IMR-90 (cell line): ENCODE results near the gene PAX3. TPM values are rescaled to one million over a fixed set of nuclear protein-coding genes. Genes with fewer than 3 reads are reported as not detected.

ENCODE experiments used
- ATAC-seq: fragments of 200-7000 bp; cut with Tn5 transposase; 2 replicates; pipeline ENCODE4 v1.9.1; 2020; ENCODE audit warnings: low read depth, mild to moderate bottlenecking, moderate library complexity
- BruUV-seq: library from RNA; stranded (reverse); fragments of 400-500 nt; replicated peaks from 2 replicates; lab custom pipeline; 2021; lab: Mats Ljungman, UMichigan
- CTCF ChIA-PET: fragments of 300-600 bp; formaldehyde crosslinking; extraction: SDS; loops from one replicate; lab custom pipeline; 2021; ENCODE audit warnings: antibody characterized with exemption; lab: Yijun Ruan, JAX
- POLR2A ChIA-PET: fragments of 300-600 bp; sonication (Branson Sonifier 250); formaldehyde crosslinking; loops from one replicate; lab custom pipeline; 2022; ENCODE audit warnings: antibody characterized with exemption; ENCODE audit not compliant: unreplicated experiment; lab: Charles Lee
- DNase-seq: peaks from one replicate; pipeline ENCODE4 v3.0.0; 2013
- H2AFZ ChIP-seq: replicated peaks from 2 replicates; pipeline ENCODE3; 2013; ENCODE audit warnings: low read length, mild to moderate bottlenecking; ENCODE audit not compliant: poor library complexity
- H2AK5ac ChIP-seq: 2 replicates; pipeline ENCODE4 v1.6.1; 2013; ENCODE audit warnings: low read depth, low read length, inconsistent platforms
- H2AK9ac ChIP-seq: replicated peaks from 2 replicates; pipeline ENCODE3; 2013; ENCODE audit warnings: mild to moderate bottlenecking, low read depth, low read length, moderate library complexity; ENCODE audit not compliant: poor library complexity
- H2BK120ac ChIP-seq: 2 replicates; pipeline ENCODE4 v1.6.1; 2013; ENCODE audit warnings: low read depth, low read length, inconsistent platforms
- H2BK15ac ChIP-seq: 3 replicates; pipeline ENCODE4 v1.6.1; 2013; ENCODE audit warnings: low read depth, low read length, inconsistent platforms
- H2BK20ac ChIP-seq: 2 replicates; pipeline ENCODE4 v1.6.1; 2013; ENCODE audit warnings: low read depth, mild to moderate bottlenecking, inconsistent platforms, low read length, moderate library complexity
- H2BK5ac ChIP-seq: 2 replicates; pipeline ENCODE4 v1.6.1; 2013; ENCODE audit warnings: mild to moderate bottlenecking, low read depth, low read length, inconsistent platforms; ENCODE audit not compliant: poor library complexity, severe bottlenecking
- H3K14ac ChIP-seq: replicated peaks from 2 replicates; pipeline ENCODE4 v1.6.1; 2013; ENCODE audit warnings: low read depth, low read length, inconsistent platforms
- H3K18ac ChIP-seq: 2 replicates; pipeline ENCODE4 v1.6.1; 2013; ENCODE audit warnings: low read depth, low read length, control low read depth
- H3K23ac ChIP-seq: 2 replicates; pipeline ENCODE4 v1.6.1; 2013; ENCODE audit warnings: low read depth, low read length, inconsistent platforms
- H3K27ac ChIP-seq: 2 replicates; pipeline ENCODE4 v1.5.1; 2013; ENCODE audit warnings: mild to moderate bottlenecking, control low read depth, low read length; ENCODE audit not compliant: insufficient read depth
- H3K27me3 ChIP-seq: 2 replicates; pipeline ENCODE4 v1.6.1; 2013; ENCODE audit warnings: low read length; ENCODE audit not compliant: control insufficient read depth, insufficient read depth
- H3K36me3 ChIP-seq: 2 replicates; pipeline ENCODE4 v1.6.1; 2013; ENCODE audit warnings: low read length, mixed read lengths; ENCODE audit not compliant: control insufficient read depth, insufficient read depth
- H3K4ac ChIP-seq: 2 replicates; pipeline ENCODE4 v1.6.1; 2013; ENCODE audit warnings: low read depth, low read length, inconsistent platforms
- H3K4me1 ChIP-seq: 2 replicates; pipeline ENCODE4 v1.6.1; 2013; ENCODE audit warnings: low read length, mixed read lengths; ENCODE audit not compliant: control insufficient read depth, insufficient read depth
- H3K4me2 ChIP-seq: 2 replicates; pipeline ENCODE4 v1.6.1; 2013; ENCODE audit warnings: low read depth, mild to moderate bottlenecking, control low read depth, low read length, moderate library complexity
- H3K4me3 ChIP-seq: 2 replicates; pipeline ENCODE4 v1.5.1; 2013; ENCODE audit warnings: low read depth, mild to moderate bottlenecking, control low read depth, low read length, moderate library complexity; ENCODE audit not compliant: insufficient read depth
- H3K56ac ChIP-seq: 2 replicates; pipeline ENCODE4 v1.6.1; 2013; ENCODE audit warnings: low read length, inconsistent platforms; ENCODE audit not compliant: insufficient read depth; ENCODE audit errors: extremely low read depth
- H3K79me1 ChIP-seq, 2 experiments: 2 replicates each; pipeline ENCODE4 v1.6.1; 2013; ENCODE audit warnings: low read length in 2 of 2, inconsistent platforms in 1 of 2, low read depth in 1 of 2
- H3K9ac ChIP-seq: 2 replicates; pipeline ENCODE4 v1.6.1; 2013; ENCODE audit warnings: low read depth, low read length, control low read depth
- H3K9me1 ChIP-seq: 2 replicates; pipeline ENCODE4 v1.6.1; 2013; ENCODE audit warnings: low read length, inconsistent platforms; ENCODE audit not compliant: insufficient read depth
- H3K9me3 ChIP-seq: 2 replicates; pipeline ENCODE4 v1.6.1; 2013; ENCODE audit warnings: low read length; ENCODE audit not compliant: control insufficient read depth, insufficient read depth
- H4K20me1 ChIP-seq: 2 replicates; pipeline ENCODE4 v1.6.1; 2013; ENCODE audit warnings: low read length, inconsistent platforms; ENCODE audit not compliant: insufficient read depth
- H4K5ac ChIP-seq: 2 replicates; pipeline ENCODE4 v1.6.1; 2013; ENCODE audit warnings: mild to moderate bottlenecking, low read depth, low read length, control low read depth
- H4K8ac ChIP-seq, 2 experiments: 2 replicates each; pipeline ENCODE4 v1.6.1; 2013; ENCODE audit warnings: low read depth in 2 of 2, low read length in 2 of 2, control low read depth in 1 of 2, inconsistent platforms in 1 of 2
- H4K91ac ChIP-seq: 2 replicates; pipeline ENCODE4 v1.6.1; 2013; ENCODE audit warnings: low read depth, low read length, inconsistent platforms; ENCODE audit not compliant: insufficient read depth
- BHLHE40 ChIP-seq: fragments of 150-350 bp; IDR thresholded peaks from 2 replicates; pipeline ENCODE4 v1.6.1; 2016; ENCODE audit warnings: mild to moderate bottlenecking, low read depth, low read length
- CEBPB ChIP-seq: IDR thresholded peaks from 2 replicates; pipeline ENCODE4 v1.6.1; 2012; ENCODE audit warnings: low read depth, low read length, improper control_type of control experiment
- CHD1 ChIP-seq: IDR thresholded peaks from 2 replicates; pipeline ENCODE4 v1.6.1; 2012; ENCODE audit warnings: low read depth, low read length, improper control_type of control experiment
- CTCF ChIP-seq: conservative IDR thresholded peaks from 2 replicates; pipeline ENCODE4 v1.5.1; 2012; ENCODE audit warnings: mild to moderate bottlenecking, low read depth, low read length, improper control_type of control experiment
- FOS ChIP-seq: fragments of 150-350 bp; IDR thresholded peaks from 2 replicates; pipeline ENCODE4 v1.6.1; 2016; ENCODE audit warnings: low read depth, low read length
- MAFK ChIP-seq: IDR thresholded peaks from 2 replicates; pipeline ENCODE4 v1.6.1; 2012; ENCODE audit warnings: low read depth, low read length, improper control_type of control experiment
- MXI1 ChIP-seq: IDR thresholded peaks from 2 replicates; pipeline ENCODE4 v1.6.1; 2012; ENCODE audit warnings: low read depth, mild to moderate bottlenecking, low read length, moderate library complexity, borderline replicate concordance
- NFE2L2 ChIP-seq: fragments of 150-350 bp; IDR thresholded peaks from 2 replicates; pipeline ENCODE4 v1.6.1; 2016; ENCODE audit warnings: low read depth, mild to moderate bottlenecking, low read length
- POLR2A ChIP-seq: IDR thresholded peaks from 2 replicates; pipeline ENCODE4 v1.6.1; 2012; ENCODE audit warnings: mild to moderate bottlenecking, low read depth, low read length
- RAD21 ChIP-seq: IDR thresholded peaks from 2 replicates; pipeline ENCODE4 v1.6.1; 2012; ENCODE audit warnings: low read length, improper control_type of control experiment
- RCOR1 ChIP-seq: IDR thresholded peaks from 2 replicates; pipeline ENCODE4 v1.6.1; 2012; ENCODE audit warnings: mild to moderate bottlenecking, low read length, improper control_type of control experiment; ENCODE audit not compliant: insufficient replicate concordance
- RFX5 ChIP-seq: IDR thresholded peaks from 2 replicates; pipeline ENCODE4 v1.8.0; 2012; ENCODE audit warnings: low read depth, mild to moderate bottlenecking, low read length, moderate library complexity
- SMC3 ChIP-seq: fragments of 150-350 bp; IDR thresholded peaks from 2 replicates; pipeline ENCODE4 v1.6.1; 2016; ENCODE audit warnings: low read depth, mild to moderate bottlenecking, antibody characterized with exemption, low read length, moderate library complexity
- USF2 ChIP-seq: fragments of 150-350 bp; IDR thresholded peaks from 2 replicates; pipeline ENCODE4 v1.6.1; 2017; ENCODE audit warnings: mild to moderate bottlenecking, antibody characterized with exemption, low read length, low read depth
- WGBS, 2 experiments: methylation state at CpG; one replicate each; pipeline versions ENCODE4 v1.1.5 to v1.1.7; 2013; ENCODE audit warnings: missing lambda C conversion rate in 2 of 2; ENCODE audit not compliant: insufficient read length in 1 of 2; ENCODE audit errors: extremely low coverage in 2 of 2; 5-methylcytosine and 5-hydroxymethylcytosine counted together
- dilution Hi-C: fragments of 300-500 bp; cut with HindIII; formaldehyde crosslinking; loops from one replicate; pipeline ENCODE4 v1.14.3; 2018; ENCODE audit warnings: low sequenced_read_pairs; ENCODE audit not compliant: unreplicated experiment
- in situ Hi-C: fragments of 300-500 bp; cut with MboI; formaldehyde crosslinking; loops from 3 replicates; pipeline ENCODE4 v1.14.3; 2019; ENCODE audit warnings: low sequenced_read_pairs, inconsistent platforms, mixed read lengths
- intact Hi-C: fragments of 100-400 bp; cut with micrococcal nuclease; formaldehyde crosslinking; loops from 2 replicates; pipeline ENCODE4 v1.10.0; 2022
- polyA plus RNA-seq, 3 experiments: library from polyadenylated mRNA; depleted of rRNA; stranded (reverse); fragments of >200 nt; gene quantifications; 2 replicates each; pipeline ENCODE4 v1.2.3, GENCODE V29; 2012; ENCODE audit warnings: low replicate concordance in 1 of 3
- total RNA-seq: library from RNA; depleted of rRNA; stranded (reverse); fragments of >200 nt; gene quantifications from 2 replicates; pipeline ENCODE4 v1.2.3, GENCODE V29; 2012
- TF ChIP-seq, protein P1 (sequence below): fragments of 150-350 bp; IDR thresholded peaks from 2 replicates; pipeline ENCODE4 v1.6.1; 2016; ENCODE audit warnings: low read depth, mild to moderate bottlenecking, low read length, moderate library complexity, borderline replicate concordance

The PAX3 gene
- total and polyA plus RNA-seq, 2 of the 4 experiments (the other 2 are of a cell fraction), result not detected

DNA sequence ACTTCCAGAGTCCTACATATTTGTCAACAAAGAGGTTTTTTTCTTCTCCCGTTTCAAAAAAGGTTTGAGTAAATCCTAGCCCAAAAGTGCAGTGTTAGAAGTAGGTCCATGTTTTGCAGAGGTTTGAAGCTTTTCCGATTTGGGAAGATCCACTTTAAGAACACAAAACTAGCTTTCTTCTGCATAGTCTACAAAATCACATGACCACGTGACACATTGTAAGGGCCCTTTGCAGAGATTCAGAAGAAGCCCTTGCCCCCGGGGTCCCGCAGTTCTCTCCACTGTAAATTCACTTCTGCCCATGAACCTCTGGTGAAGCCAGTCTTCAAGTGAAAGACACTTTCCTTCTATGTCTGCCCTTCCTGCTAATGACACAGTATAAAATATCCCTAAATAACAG lies 49.4 kb downstream of the PAX3 start:
- Histone ChIP-seq H3K9me3 (no peaks in the 10 kb centered on the region), H3K4me3 (no peak overlapping the region), H3K9ac (no peak overlapping the region), H2AK5ac (no peak overlapping the region), H3K27me3 (no peaks in the 10 kb centered on the region), H3K9me1 (no peaks in the 10 kb centered on the region), H4K5ac (no peak overlapping the region), H3K4me2 (no peak overlapping the region), H2BK5ac (no peak overlapping the region), H4K8ac (no peak overlapping the region), H2AFZ (no peak overlapping the region), H2BK120ac (no peak overlapping the region), H3K4me1 (no peaks in the 10 kb centered on the region), H3K79me1 (no peaks in the 10 kb centered on the region), H2AK9ac (no peak overlapping the region), H4K20me1 (no peaks in the 10 kb centered on the region), H3K23ac (no peak overlapping the region), H2BK15ac (no peak overlapping the region), H3K36me3 (no peaks in the 10 kb centered on the region), H3K14ac (no peak overlapping the region), H4K91ac (no peak overlapping the region), H3K18ac (no peak overlapping the region), H3K56ac (no peak overlapping the region), H3K27ac (no peak overlapping the region), H2BK20ac (no peak overlapping the region), H3K4ac (no peak overlapping the region)
- TF ChIP-seq RFX5 (no peak), FOS (no peak), NFE2L2 (no peak), MAFK (no peak), SMC3 (no peak), CTCF (no peak), USF2 (no peak), CHD1 (no peak), RCOR1 (no peak), RAD21 (no peak), MXI1 (no peak), CEBPB (no peak), BHLHE40 (no peak), POLR2A (no peak)
- TF ChIP-seq, protein P1, sequence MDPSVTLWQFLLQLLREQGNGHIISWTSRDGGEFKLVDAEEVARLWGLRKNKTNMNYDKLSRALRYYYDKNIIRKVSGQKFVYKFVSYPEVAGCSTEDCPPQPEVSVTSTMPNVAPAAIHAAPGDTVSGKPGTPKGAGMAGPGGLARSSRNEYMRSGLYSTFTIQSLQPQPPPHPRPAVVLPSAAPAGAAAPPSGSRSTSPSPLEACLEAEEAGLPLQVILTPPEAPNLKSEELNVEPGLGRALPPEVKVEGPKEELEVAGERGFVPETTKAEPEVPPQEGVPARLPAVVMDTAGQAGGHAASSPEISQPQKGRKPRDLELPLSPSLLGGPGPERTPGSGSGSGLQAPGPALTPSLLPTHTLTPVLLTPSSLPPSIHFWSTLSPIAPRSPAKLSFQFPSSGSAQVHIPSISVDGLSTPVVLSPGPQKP, result no peak
- ATAC-seq (no peak), DNase-seq (no peak)
- CTCF ChIA-PET, result no interaction called here
- WGBS, 2 experiments, result 60% methylated on average over 2 of the region's 5 CpGs; no CpG with 5 or more reads in 1 of the 2 experiments
- dilution Hi-C loops, result no loop called here
- BruUV-seq, result no TSS peak
- intact Hi-C loops, result no loop called here
- in situ Hi-C loops, result no loop called here
- POLR2A ChIA-PET, result no interaction called here
